Parathyroid adenoma (tissue), 2 donors: Measurements from ENCODE around the gene PREB.

Source experiments
- H2AFZ ChIP-seq: fragments of 300-600 bp; sonication (generic); one replicate; pipeline ENCODE4 v1.7.0; 2017; ENCODE audit warnings: antibody characterized with exemption, mild to moderate bottlenecking
- H3K27ac ChIP-seq: fragments of 300-600 bp; sonication (generic); one replicate; pipeline ENCODE4 v1.7.0; 2017
- H3K27me3 ChIP-seq: fragments of 300-600 bp; sonication (generic); one replicate; pipeline ENCODE4 v1.7.0; 2017; ENCODE audit warnings: low read length; ENCODE audit not compliant: control insufficient read depth, insufficient read depth
- H3K36me3 ChIP-seq: fragments of 300-600 bp; sonication (generic); one replicate; pipeline ENCODE4 v1.7.0; 2017; ENCODE audit warnings: low read length; ENCODE audit not compliant: control insufficient read depth, insufficient read depth
- H3K4me1 ChIP-seq: fragments of 300-600 bp; sonication (generic); one replicate; pipeline ENCODE4 v1.7.0; 2017; ENCODE audit warnings: control low read depth
- H3K4me2 ChIP-seq: fragments of 300-600 bp; sonication (generic); one replicate; pipeline ENCODE4 v1.7.0; 2017; ENCODE audit warnings: low read length
- H3K4me3 ChIP-seq: fragments of 300-600 bp; sonication (generic); one replicate; pipeline ENCODE4 v1.7.0; 2017; ENCODE audit warnings: low read depth, low read length
- H3K79me2 ChIP-seq: fragments of 300-600 bp; sonication (generic); one replicate; pipeline ENCODE4 v1.7.0; 2017; ENCODE audit warnings: control low read depth
- H3K9ac ChIP-seq: fragments of 300-600 bp; sonication (generic); one replicate; pipeline ENCODE4 v1.7.0; 2017; ENCODE audit warnings: mild to moderate bottlenecking
- H3K9me3 ChIP-seq: fragments of 300-600 bp; sonication (generic); one replicate; pipeline ENCODE4 v1.7.0; 2017; ENCODE audit warnings: low read length; ENCODE audit not compliant: control insufficient read depth
- TF ChIP-seq, protein P1 (sequence below): fragments of 300-600 bp; sonication (generic); IDR thresholded peaks from one replicate; pipeline ENCODE4 v1.7.0; 2017; ENCODE audit warnings: antibody characterized with exemption, mild to moderate bottlenecking
- donor health status: primary hyperparathyroidism.

PREB gene

GRCh38 chr2:27171351-27171848 lies 37.0 kb upstream of the PREB start:
- no peak overlapping the region for H3K27ac ChIP-seq
- no peak overlapping the region for H3K4me3 ChIP-seq
- H3K79me2 ChIP-seq, result no peaks in the 10 kb centered on the region
- no peak overlapping the region for H3K4me2 ChIP-seq
- H2AFZ ChIP-seq, result no peak overlapping the region
- H3K9me3 ChIP-seq, result no peaks in the 10 kb centered on the region
- H3K9ac ChIP-seq, result no peak overlapping the region
- H3K4me1 ChIP-seq, result no peaks in the 10 kb centered on the region
- TF ChIP-seq, protein P1, sequence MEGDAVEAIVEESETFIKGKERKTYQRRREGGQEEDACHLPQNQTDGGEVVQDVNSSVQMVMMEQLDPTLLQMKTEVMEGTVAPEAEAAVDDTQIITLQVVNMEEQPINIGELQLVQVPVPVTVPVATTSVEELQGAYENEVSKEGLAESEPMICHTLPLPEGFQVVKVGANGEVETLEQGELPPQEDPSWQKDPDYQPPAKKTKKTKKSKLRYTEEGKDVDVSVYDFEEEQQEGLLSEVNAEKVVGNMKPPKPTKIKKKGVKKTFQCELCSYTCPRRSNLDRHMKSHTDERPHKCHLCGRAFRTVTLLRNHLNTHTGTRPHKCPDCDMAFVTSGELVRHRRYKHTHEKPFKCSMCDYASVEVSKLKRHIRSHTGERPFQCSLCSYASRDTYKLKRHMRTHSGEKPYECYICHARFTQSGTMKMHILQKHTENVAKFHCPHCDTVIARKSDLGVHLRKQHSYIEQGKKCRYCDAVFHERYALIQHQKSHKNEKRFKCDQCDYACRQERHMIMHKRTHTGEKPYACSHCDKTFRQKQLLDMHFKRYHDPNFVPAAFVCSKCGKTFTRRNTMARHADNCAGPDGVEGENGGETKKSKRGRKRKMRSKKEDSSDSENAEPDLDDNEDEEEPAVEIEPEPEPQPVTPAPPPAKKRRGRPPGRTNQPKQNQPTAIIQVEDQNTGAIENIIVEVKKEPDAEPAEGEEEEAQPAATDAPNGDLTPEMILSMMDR, result no peak
- no peaks in the 10 kb centered on the region for H3K36me3 ChIP-seq
- H3K27me3 ChIP-seq, result no peaks in the 10 kb centered on the region

DNA sequence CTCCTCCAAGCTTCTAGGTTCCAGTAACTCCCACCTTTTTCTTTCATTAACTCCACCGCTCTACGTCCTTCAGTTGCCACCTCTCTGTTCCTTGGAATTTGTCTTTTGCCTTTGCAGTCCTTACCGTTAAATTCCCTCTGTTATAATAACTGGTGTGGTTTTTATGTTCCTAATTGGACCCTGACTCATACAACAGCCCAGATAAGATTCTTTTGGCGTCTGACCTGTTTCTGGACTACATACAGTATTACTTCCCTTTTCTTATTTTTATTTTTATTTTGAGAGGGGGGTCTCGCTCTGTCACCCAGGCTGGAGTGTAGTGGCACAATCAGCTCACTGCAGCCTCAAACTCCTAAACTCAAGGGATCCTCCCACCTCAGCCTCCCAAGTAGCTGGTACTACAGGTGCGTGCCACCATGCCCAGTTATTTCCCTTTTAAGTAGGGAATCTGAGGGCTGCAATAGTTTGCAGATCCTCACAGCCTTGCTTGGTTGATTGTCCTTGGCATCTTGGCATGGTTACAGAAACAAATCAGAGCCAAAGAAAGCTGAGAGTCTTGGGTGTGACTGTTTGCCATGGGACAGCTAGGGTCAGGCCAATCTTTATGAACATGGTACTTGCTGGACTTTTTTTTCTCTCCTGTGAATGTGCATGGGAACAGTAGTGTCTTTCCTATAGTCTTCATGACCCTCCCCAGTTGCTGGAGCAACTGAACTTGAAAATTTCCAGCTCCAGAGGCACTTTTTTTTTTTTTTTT lies 36.3 kb upstream of the PREB start:
- H3K4me1 ChIP-seq, result no peaks in the 10 kb centered on the region
- no peak overlapping the region for H3K4me2 ChIP-seq
- no peak overlapping the region for H3K27ac ChIP-seq
- no peaks in the 10 kb centered on the region for H3K79me2 ChIP-seq
- TF ChIP-seq, protein P1, result no peak
- H3K9ac ChIP-seq, result no peak overlapping the region
- H3K9me3 ChIP-seq, result no peaks in the 10 kb centered on the region
- H3K4me3 ChIP-seq, result no peak overlapping the region
- no peak overlapping the region for H2AFZ ChIP-seq
- H3K27me3 ChIP-seq, result no peaks in the 10 kb centered on the region
- H3K36me3 ChIP-seq, result no peaks in the 10 kb centered on the region

- H3K27ac ChIP-seq, result no peak overlapping the region
- TF ChIP-seq, protein P1, result no peak
- no peaks in the 10 kb centered on the region for H3K4me1 ChIP-seq
- no peak overlapping the region for H2AFZ ChIP-seq
- H3K4me2 ChIP-seq, result no peak overlapping the region
- H3K9me3 ChIP-seq, result no peaks in the 10 kb centered on the region
- no peaks in the 10 kb centered on the region for H3K36me3 ChIP-seq
- H3K9ac ChIP-seq, result no peak overlapping the region
- no peaks in the 10 kb centered on the region for H3K79me2 ChIP-seq
- H3K27me3 ChIP-seq, result no peaks in the 10 kb centered on the region
- no peak overlapping the region for H3K4me3 ChIP-seq
These were observed 30.7 kb upstream of the PREB start for GRCh38 chr2:27164960-27165763.

DNA sequence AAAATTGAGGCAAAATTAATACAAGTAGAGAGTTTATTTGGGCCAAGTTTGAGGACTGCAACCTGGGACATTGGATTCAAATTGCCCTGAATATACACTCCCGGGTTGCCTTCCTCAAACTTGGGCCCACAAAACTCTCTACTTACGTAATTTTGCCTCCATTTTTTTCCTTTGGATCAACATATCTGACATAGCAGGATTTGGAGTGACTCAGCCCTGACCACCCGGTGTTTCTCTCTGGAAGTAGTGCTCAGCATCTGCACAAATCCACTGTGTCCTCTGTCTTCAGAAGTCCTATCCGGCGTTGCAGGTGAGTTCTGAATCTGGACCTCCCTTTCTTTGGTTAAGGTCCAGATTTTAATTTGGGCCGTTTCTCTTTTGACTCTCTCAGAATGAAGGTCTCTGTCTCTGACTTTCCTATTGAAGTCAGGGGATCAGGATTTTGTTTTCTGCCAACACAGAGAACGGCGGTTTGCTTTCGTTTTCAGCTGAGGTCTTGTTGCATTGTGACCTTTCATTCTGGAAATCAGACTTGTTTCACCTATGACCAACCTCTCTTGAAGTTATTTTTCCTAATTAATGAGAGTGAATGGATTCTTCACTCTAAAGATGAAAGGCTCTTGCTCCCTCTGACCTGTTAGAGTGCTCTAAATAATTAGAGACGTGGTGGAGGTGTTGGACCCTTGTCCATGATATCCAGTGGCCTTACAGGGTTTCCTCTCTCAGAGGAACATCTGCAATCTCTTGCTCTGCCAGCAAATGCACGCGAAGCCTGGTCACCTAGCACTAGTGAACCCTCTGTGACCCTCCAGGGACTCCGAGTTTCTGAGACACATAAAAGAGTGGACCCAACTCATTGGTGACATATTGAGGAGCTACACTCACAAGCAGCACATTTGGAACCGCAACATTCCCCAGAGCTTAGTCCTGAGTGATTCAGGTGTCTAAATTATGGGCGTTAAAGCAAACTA lies 28.0 kb upstream of the PREB start:
- Histone ChIP-seq H3K79me2 (no peaks in the 10 kb centered on the region), H3K4me1 (no peaks in the 10 kb centered on the region), H3K36me3 (no peaks in the 10 kb centered on the region), H3K9ac (no peak overlapping the region), H3K27ac (no peak overlapping the region), H3K27me3 (no peaks in the 10 kb centered on the region), H3K4me3 (no peak overlapping the region), H2AFZ (no peak overlapping the region), H3K4me2 (no peak overlapping the region), H3K9me3 (no peaks in the 10 kb centered on the region)
- TF ChIP-seq, protein P1, result no peak
